Uterus (tissue), 2 donors: Measurements from ENCODE around the gene RABL2A.
"Not testable (repeated sequence)": the region's sequence is repeated elsewhere in the genome, so short reads cannot be mapped to it uniquely, and the experiment has no call there.

Experiments used
- POLR2A ChIP-seq, 2 donors: fragments of 450-650 bp; IDR thresholded peaks; one replicate each; pipeline ENCODE4 v1.6.1; 2016; ENCODE audit warnings: antibody characterized with exemption in 2 of 2, mild to moderate bottlenecking in 1 of 2, moderate library complexity in 1 of 2
- TF ChIP-seq, protein P1 (sequence below), 4 experiments: fragments of 200-600 bp in 2 of 4; fragments of 450-650 bp in 2 of 4; sonication (generic) in 2 of 4; IDR thresholded peaks; one replicate each; pipeline ENCODE4 v1.5.1; 2016 to 2019; ENCODE audit warnings: antibody characterized with exemption in 4 of 4, mild to moderate bottlenecking in 2 of 4, moderate library complexity in 1 of 4

DNA sequence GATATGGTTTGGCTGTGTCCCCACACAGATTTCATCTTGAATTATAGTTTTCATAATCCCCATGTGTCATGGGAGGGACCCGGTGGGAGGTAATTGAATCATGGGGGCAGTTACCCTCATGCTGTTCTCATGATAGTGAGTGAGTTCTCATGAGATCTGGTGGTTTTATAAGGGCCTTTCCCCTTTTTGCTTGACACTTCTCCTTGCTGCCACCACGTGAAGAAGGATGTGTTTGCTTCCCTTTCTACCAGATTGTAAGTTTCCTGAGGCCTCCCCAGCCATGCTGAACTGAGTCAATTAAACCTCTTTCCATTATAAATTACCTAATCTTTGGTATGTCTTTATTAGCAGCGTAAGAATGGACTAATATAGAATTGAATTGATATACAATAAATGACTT is 63.8 kb downstream of the RABL2A start:
- TF ChIP-seq, protein P1, sequence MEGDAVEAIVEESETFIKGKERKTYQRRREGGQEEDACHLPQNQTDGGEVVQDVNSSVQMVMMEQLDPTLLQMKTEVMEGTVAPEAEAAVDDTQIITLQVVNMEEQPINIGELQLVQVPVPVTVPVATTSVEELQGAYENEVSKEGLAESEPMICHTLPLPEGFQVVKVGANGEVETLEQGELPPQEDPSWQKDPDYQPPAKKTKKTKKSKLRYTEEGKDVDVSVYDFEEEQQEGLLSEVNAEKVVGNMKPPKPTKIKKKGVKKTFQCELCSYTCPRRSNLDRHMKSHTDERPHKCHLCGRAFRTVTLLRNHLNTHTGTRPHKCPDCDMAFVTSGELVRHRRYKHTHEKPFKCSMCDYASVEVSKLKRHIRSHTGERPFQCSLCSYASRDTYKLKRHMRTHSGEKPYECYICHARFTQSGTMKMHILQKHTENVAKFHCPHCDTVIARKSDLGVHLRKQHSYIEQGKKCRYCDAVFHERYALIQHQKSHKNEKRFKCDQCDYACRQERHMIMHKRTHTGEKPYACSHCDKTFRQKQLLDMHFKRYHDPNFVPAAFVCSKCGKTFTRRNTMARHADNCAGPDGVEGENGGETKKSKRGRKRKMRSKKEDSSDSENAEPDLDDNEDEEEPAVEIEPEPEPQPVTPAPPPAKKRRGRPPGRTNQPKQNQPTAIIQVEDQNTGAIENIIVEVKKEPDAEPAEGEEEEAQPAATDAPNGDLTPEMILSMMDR (IDR thresholded peaks at IDR 0.05) = not testable (repeated sequence)
- not testable (repeated sequence) for TF ChIP-seq POLR2A (IDR thresholded peaks at IDR 0.05)
